Stimulated activated CD8-positive, alpha-beta memory T cell treated with anti-CD3 and anti-CD28 coated beads, Interleukin-12 subunit alpha, Interleukin-12 subunit beta, amount 100 ng/mL, for 4 hours (primary cell): ENCODE data around the gene ENKD1.
A peak's percentile ranks its signal among the peaks of the same experiment; 100 is the strongest.
"Not testable (repeated sequence)": the region's sequence is repeated elsewhere in the genome, so short reads cannot be mapped to it uniquely, and the experiment has no call there.

Source experiments
- DNase-seq: peaks from one replicate; pipeline ENCODE4 v3.0.0-alpha.2; 2020; ENCODE audit warnings: low read depth

Gene ENKD1, protein sequence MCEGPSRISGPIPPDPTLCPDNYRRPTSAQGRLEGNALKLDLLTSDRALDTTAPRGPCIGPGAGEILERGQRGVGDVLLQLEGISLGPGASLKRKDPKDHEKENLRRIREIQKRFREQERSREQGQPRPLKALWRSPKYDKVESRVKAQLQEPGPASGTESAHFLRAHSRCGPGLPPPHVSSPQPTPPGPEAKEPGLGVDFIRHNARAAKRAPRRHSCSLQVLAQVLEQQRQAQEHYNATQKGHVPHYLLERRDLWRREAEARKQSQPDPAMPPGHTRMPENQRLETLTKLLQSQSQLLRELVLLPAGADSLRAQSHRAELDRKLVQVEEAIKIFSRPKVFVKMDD

GRCh38 chr16:67666559-67667452, at the start of gene ENKD1, which contains the start of gene C16orf86:
Gene ENKD1 (minus strand): TSS chr16:67666750. CDS start chr16:67666442, 308 bp downstream.
Gene C16orf86 (plus strand): TSS chr16:67666814. CDS start chr16:67666971, 157 bp downstream.
- peak; percentile 68 for DNase-seq

DNA sequence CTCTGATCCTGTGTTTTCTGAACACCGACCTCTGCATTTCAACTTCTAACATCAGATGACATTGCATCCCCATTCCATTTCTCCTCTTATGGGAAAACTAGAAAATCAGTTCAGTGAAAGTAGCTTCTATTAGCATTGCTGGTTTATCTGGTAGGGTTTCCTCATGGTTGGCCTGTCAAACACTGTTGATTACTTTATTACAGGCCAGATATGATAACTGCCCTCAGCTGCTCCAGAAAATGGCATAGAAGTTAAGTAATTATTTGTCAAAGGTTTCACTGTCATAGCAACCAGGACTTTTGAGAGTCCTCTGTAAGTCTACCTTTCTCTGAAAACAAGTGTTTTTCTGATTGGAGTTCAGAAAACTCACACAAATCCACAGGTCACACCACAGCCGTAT, 49.5 kb upstream of the ENKD1 start:
- no peak for DNase-seq

DNA sequence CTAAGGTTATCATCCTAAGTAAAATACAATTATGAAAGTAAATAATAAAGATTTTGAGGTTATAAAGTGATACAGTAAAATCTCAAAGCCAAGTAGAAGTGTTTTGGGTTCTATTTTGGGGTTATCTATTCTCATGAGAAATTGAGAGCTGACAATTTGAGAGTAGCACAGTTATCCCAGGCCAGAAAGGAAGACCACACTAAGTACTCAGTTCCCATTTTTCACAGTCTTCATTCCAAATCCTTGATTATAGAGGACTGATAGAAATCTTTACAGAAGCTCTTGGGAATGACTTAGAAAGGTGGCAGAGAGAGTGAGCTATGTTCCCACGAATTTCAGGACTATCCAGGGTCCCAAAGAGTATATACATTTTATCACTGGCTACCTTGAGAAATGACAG, 48.0 kb upstream of the ENKD1 start:
- no peak for DNase-seq

DNA sequence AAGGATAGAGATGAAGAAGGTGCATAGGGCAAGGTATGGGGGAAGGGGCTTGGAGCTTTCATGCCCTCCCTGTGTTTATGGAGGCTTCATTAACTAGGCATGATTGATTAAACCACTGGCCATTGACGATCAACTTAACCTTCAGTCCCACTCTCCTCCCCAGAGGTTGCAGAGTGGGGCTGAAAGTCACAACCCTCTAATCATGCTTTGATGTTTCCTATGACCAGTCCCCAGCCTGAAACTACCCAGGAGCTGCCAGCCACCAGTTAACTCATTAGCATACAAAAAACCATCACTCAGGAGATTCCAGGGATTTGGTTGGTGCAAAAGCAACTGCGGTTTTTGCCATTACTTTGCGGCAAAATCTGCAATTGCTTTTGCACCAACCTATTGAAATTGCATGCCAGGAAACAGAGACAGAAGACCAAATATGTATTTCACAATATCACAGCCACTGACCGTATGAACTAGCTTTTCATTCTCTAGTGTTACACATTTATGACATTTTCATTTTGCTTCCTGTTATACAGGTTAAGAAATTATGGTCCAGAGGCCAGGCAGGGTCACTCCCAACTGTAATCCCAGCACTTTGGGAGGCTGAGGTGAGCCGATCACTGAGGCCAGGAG, 47.2 kb upstream of the ENKD1 start:
- DNase-seq, result no peak

- no peak for DNase-seq
These were observed 44.1 kb upstream of the ENKD1 start for GRCh38 chr16:67710607-67711006.

DNA sequence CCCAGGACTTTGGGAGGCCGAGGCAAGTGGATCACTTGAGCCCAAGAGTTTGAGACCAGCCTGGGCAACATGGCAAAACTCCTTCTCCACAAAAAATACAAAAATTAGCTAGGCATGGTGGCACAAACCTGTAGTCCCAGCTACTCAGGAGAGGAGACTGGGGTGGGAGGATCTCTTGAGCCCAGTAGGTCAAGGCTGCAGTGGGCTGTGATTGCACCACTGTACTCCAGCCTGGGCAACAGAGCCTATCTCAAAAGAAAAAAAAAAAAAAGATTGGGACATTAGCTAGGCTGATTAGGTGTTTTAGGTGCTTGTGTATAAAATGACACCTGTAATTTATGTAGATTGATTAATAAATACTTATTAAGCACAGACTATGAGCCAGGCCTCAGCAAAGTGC, 42.5 kb upstream of the ENKD1 start:
- no peak for DNase-seq

- no peak for DNase-seq
These were observed 41.8 kb upstream of the ENKD1 start for GRCh38 chr16:67708368-67708771.

- no peak for DNase-seq
These were observed 41.2 kb upstream of the ENKD1 start for GRCh38 chr16:67707790-67708189.

DNA sequence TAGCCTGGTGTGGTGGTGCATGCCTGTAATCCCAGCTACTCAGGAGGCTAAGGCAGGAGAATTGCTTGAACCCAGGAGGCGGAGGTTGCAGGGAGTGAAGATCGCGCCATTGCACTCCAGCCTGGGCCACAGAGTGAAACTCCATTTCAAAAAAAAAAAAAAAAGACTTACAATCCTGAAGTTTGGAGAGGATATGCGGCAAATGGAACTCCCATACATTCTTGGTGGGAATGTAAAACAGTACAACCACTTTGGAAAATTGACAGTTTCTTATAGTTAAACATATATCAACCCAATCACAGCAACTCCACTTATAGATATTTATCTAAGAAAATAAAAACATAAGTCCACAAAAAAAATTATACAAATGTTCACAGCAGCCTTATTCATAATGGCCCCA, 40.7 kb upstream of the ENKD1 start:
- DNase-seq, result no peak

- no peak for DNase-seq
These were observed 37.6 kb upstream of the ENKD1 start for GRCh38 chr16:67704110-67704509.

GRCh38 chr16:67703626-67704025, 37.1 kb upstream of the ENKD1 start:
- DNase-seq, result no peak

DNA sequence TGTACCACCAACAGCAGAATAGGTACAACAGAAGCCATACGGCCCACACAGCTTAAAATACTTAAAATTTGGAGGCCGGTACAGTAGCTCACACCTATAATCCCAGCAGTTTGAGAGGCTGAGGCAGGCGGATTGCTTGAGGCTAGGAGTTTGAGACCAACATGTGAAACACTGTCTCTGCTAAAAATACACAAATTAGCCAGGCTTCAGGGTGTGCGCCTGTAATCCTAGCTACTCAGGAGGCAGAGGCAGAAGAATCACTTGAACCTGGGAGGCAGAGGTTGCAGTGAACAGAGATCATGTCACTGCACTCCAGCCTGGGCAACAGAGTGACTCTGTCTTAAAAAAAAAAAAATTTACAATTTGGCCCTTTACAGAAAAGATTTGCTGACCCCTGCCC, 35.6 kb upstream of the ENKD1 start:
- DNase-seq, result no peak

- no peak for DNase-seq
These were observed 34.9 kb upstream of the ENKD1 start for GRCh38 chr16:67701420-67701819.

- no peak for DNase-seq
These were observed 32.7 kb upstream of the ENKD1 start for GRCh38 chr16:67699265-67699664.

DNA sequence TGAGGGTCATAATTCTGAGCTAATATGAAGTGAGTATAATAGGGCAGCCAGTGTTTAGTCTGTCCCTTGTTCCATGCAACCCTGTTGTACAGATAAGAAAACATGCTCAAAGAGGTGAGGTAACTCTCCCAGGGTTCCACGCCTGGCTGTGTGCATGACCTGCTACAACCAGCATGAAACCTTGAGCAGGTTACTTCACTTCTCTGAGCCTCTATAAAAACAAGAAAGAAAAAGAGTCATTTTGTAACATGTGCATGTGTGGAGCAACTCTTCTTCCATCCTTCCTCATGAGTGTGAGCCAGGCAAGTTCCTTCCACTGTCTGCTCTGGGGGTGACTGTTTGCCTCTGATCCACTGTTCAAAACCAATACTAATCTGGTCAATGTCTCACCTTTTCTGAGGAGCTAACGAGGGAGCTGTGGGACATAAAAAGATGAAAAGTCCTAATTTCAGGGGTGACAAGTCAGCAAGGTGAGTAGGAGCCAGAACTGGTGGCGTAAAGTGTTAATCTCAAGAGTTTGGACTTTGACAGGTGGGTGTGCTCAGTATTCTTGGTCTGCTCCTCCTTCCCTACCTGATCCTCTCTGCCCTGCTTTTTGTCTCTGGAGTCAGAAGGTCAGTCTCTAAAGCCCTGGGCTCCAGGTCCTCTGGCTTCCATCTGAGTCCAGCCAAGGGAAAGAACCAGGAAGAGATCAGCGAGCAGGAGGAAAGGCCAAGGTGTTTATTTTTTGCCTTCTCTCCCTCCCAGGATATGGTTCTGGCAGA, 31.1 kb upstream of the ENKD1 start:
- no peak for DNase-seq

GRCh38 chr16:67694611-67695010, 28.1 kb upstream of the ENKD1 start:
- no peak for DNase-seq

DNA sequence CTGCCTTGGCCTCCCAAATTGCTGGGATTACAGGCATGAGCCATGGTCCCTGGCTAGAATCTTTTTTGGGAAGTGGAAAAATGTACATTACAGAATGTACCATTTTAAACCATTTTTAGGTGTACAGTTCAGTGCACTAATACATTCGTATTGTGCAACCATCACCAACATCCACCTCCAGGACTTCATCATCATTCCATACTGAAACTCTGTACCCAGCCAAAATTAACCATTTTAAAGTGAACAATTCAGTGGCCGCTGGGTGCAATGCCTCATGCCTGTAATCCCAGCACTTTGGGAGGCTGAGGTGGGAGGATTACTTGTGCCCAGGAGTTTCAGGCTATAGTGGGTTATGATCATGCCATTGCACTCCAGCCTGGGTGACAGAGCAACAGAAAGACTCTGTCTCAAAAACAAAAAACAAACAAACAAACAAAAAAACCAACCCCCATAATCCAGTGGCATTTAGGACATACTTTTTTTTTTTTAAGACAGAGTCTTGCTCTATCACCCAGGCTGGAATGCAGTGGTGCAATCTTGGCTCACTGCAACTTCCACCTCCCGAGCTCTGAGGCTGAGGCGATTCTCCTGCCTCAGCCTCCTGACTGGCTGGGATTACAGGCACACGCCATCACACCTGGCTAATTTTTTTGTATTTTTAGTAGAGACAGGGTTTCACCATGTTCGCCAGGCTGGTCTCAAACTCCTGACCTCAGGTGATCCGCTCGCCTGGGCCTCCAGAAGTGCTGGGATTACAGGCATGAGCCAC, 27.2 kb upstream of the ENKD1 start:
- not testable (repeated sequence) for DNase-seq

DNA sequence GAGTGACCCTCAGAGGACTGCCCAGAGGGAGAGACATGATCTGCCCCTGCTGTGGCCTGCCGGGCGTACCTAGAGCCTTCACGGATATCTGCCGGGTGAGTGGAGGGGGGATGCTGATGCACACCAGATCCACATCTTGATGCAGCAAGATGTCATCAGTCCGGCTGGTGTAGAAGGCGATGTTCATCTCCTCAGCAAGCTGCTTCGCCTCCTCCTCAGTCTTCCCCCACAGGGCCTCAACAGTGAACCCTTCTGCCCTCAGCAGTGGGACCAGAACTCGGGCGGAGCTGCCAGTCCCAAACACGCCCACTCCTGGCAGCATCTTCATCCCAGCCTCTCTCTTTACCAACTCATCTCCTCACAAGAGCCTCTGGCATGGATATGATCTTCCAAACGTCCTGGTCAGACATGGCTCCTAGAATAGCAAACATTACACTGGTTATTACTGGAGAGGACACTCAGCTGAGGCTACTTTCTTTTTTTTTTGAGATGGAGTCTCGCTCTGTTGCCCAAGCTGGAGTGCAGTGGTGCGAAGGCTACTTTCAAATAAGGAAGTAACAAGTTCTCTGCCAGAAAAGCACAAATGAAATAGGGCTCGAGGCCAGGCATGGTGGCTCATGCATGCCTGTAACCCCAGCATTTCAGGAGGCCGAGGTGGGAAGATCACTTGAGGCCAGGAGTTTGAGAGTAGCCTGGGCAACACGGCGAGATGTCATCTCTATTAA, 19.0 kb upstream of the ENKD1 start:
- DNase-seq, result no peak

GRCh38 chr16:67683767-67684166, 17.2 kb upstream of the ENKD1 start:
- no peak for DNase-seq
